Measurements from ENCODE around the gene KRTAP4-8. TPM values are rescaled to one million over a fixed set of nuclear protein-coding genes. Genes with fewer than 3 reads are reported as not detected.
"Not testable (repeated sequence)": the region's sequence is repeated elsewhere in the genome, so short reads cannot be mapped to it uniquely, and the experiment has no call there.

The KRTAP4-8 gene
- total and polyA plus RNA-seq, 2 donors = 0.02 TPM; not detected in 1

DNA sequence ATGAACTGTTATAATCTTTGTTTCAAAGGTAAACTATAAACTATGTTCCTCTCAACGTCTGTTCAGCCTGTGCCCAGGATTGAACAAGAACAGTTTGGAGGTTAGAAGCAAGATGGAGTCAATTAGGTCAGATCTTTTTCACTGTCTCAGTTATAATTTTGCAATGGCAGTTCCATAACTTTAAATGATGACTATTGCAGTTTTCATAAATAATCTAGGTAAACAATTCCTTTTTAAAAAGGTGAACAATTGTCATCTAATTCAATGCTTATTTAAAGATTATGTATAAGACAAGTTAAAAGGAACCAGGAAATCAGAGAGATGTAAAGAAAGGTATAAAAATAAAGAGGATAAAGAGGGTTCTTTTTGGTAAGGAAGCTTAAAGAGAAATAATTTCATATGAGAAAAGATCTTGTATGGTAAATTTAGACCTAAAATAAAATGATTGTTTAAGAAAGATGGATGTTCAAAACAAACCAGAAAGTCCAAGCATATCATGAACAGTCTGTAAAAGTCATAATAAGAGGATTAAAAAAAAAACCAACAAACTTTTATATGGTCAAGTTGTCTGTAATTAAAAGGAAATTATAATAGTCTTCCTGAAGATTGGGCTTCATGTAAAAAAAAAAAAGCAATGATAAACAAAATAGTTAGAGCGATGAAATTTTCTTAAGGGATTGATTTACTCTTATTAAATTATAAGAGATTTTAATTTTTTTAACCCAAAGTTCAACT is 13.4 kb upstream of the KRTAP4-8 start:
- Histone ChIP-seq H3K36me3 (ENCODE audit: control insufficient read depth in 2 of 2, insufficient read depth in 2 of 2, low read length in 1 of 2) (no peaks in the 10 kb centered on the region), H3K27ac (ENCODE audit: low read depth in 1 of 2, low read length in 1 of 2) (no peak overlapping the region), H3K4me1 (ENCODE audit: control insufficient read depth in 2 of 2, insufficient read depth in 2 of 2, low read length in 2 of 2) (no peaks in the 10 kb centered on the region), H3K9me3 (ENCODE audit: control insufficient read depth in 2 of 2, insufficient read depth in 1 of 2, low read length in 1 of 2) (no peaks in the 10 kb centered on the region), H3K27me3 (ENCODE audit: control insufficient read depth in 2 of 2, insufficient read depth in 1 of 2, low read length in 1 of 2) (no peaks in the 10 kb centered on the region), H3K4me3 (ENCODE audit: low read length in 2 of 2) (no peak overlapping the region)
- DNase-seq (ENCODE audit: low read depth in 6 of 9, low spot score in 9 of 9) = no peak
- 60% methylated on average over 2 of the region's 2 CpGs for WGBS

DNA sequence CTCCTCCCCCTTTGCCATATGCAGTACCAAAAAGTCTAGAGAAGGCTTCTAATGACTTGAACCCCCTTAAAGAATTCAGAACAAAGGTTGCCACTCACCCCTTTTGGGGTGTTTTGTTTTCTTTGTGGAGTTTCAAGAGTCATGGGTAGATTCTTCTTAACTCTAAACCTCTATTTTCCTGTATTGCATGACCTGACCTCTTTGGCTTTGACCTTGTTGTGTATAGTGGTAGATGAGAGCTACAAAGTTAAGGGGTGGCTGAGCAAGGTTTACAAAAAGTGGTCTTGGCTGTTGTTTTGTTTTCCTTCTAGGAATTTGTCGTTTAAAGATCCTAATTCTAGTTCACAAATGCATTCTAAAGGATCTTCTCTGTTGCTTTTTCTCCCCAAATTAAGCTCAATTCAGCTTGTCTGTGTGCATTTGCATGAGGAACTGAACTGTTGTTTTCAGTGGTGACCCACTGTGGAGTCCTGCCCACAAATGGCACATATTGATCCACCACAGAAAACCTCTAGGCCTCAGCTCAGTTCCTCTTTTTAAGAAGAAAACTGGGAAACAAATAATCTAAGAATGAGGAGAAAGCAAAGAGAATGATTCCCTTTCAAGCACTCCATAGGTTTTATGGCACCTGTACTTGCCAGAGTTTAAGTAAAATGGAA is 10.9 kb upstream of the KRTAP4-8 start:
- not testable (repeated sequence) for DNase-seq (ENCODE audit: low read depth in 6 of 9, low spot score in 9 of 9); H3K4me1 ChIP-seq (ENCODE audit: control insufficient read depth in 2 of 2, insufficient read depth in 2 of 2, low read length in 2 of 2); H3K36me3 ChIP-seq (ENCODE audit: control insufficient read depth in 2 of 2, insufficient read depth in 2 of 2, low read length in 1 of 2); H3K27me3 ChIP-seq (ENCODE audit: control insufficient read depth in 2 of 2, insufficient read depth in 1 of 2, low read length in 1 of 2); H3K9me3 ChIP-seq (ENCODE audit: control insufficient read depth in 2 of 2, insufficient read depth in 1 of 2, low read length in 1 of 2); H3K4me3 ChIP-seq (ENCODE audit: low read length in 2 of 2); H3K27ac ChIP-seq (ENCODE audit: low read depth in 1 of 2, low read length in 1 of 2)
- WGBS = 47% methylated on average over 1 of the region's 1 CpG

DNA sequence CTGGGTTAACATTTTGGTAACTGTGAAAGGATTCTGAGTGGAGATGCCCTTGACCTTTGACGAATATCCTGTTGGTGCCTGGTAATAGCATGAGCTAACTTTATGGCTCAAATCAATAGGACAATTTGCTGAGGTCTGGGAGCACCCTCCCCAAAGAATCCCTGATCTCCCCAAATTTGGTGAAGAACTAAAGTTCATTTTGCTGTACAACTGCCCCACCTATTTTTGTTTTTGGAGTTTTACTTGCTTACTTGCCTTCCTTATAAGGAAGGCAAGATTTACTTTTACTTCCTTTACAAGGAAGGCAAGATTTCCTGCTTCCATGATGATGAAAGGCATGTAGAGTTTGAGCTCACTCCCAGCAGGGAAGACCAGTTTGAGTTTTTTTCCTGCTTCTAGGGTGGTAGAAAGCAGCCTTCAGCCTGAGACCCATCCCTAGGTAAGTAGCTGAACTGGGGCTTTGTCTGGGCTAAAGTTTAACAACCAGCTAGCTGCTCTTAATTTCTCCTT is 10.1 kb upstream of the KRTAP4-8 start:
- 96% methylated on average over 1 of the region's 1 CpG for WGBS
- Histone ChIP-seq H3K9me3 (ENCODE audit: control insufficient read depth in 2 of 2, insufficient read depth in 1 of 2, low read length in 1 of 2) (no peaks in the 10 kb centered on the region), H3K27me3 (ENCODE audit: control insufficient read depth in 2 of 2, insufficient read depth in 1 of 2, low read length in 1 of 2) (no peaks in the 10 kb centered on the region), H3K4me1 (ENCODE audit: control insufficient read depth in 2 of 2, insufficient read depth in 2 of 2, low read length in 2 of 2) (no peaks in the 10 kb centered on the region), H3K4me3 (ENCODE audit: low read length in 2 of 2) (no peak overlapping the region), H3K27ac (ENCODE audit: low read depth in 1 of 2, low read length in 1 of 2) (no peak overlapping the region), H3K36me3 (ENCODE audit: control insufficient read depth in 2 of 2, insufficient read depth in 2 of 2, low read length in 1 of 2) (no peaks in the 10 kb centered on the region)
- no peak for DNase-seq (ENCODE audit: low read depth in 6 of 9, low spot score in 9 of 9)

DNA sequence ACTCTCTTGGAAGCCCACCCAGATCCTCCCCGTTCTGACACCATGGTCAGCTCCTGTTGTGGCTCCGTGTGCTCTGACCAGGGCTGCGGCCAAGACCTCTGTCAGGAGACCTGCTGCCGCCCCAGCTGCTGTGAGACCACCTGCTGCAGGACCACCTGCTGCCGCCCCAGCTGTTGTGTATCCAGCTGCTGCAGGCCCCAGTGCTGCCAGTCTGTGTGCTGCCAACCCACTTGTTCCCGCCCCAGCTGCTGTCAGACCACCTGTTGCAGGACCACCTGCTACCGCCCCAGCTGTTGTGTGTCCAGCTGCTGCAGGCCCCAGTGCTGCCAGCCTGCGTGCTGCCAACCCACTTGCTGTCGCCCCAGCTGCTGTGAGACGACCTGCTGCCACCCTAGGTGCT is 7.4 kb upstream of the KRTAP4-8 start, which contains the start of gene KRTAP4-9:
TSS of gene KRTAP4-9 (plus strand) at position 43 of the 400 bp plus-strand sequence. CDS start at position 43, 0 bp downstream.
- not testable (repeated sequence) for H3K4me3 ChIP-seq (ENCODE audit: low read length in 2 of 2); H3K36me3 ChIP-seq (ENCODE audit: control insufficient read depth in 2 of 2, insufficient read depth in 2 of 2, low read length in 1 of 2); DNase-seq (ENCODE audit: low read depth in 6 of 9, low spot score in 9 of 9); H3K27ac ChIP-seq (ENCODE audit: low read depth in 1 of 2, low read length in 1 of 2); H3K27me3 ChIP-seq (ENCODE audit: control insufficient read depth in 2 of 2, insufficient read depth in 1 of 2, low read length in 1 of 2); H3K9me3 ChIP-seq (ENCODE audit: control insufficient read depth in 2 of 2, insufficient read depth in 1 of 2, low read length in 1 of 2); H3K4me1 ChIP-seq (ENCODE audit: control insufficient read depth in 2 of 2, insufficient read depth in 2 of 2, low read length in 2 of 2)
- 91% methylated on average over 10 of the region's 10 CpGs for WGBS

DNA sequence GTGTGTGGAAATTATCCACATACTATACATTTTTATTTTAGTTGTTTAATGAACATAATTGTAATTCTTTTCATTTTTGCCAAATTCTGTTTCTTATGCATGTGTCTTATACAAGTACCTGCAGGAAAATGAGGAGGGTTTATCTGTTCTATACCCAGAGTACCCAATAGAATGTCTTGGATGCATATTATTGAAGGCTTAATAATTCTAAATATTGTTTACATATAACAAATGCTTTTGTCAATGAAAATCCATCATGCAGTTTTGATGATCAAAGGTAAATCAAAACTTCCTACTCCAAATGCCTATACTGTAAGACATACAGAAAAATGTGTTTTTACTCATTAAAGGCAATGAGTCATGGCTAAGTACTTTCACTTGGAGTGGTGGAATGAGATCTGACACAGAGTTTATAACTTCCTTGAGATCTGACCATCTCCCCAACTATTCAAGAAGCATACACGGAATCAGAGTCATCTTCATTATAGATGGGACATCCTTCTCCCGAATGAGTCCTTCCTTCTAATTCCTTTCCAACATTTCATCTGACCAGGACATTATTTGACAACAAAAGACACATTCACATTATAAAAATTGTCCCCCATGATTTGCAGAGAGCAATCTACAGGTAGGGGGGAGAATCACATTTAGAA is 6.6 kb upstream of the KRTAP4-8 start:
- DNase-seq (ENCODE audit: low read depth in 6 of 9, low spot score in 9 of 9); H3K27ac ChIP-seq (ENCODE audit: low read depth in 1 of 2, low read length in 1 of 2); H3K4me3 ChIP-seq (ENCODE audit: low read length in 2 of 2); H3K4me1 ChIP-seq (ENCODE audit: control insufficient read depth in 2 of 2, insufficient read depth in 2 of 2, low read length in 2 of 2); H3K36me3 ChIP-seq (ENCODE audit: control insufficient read depth in 2 of 2, insufficient read depth in 2 of 2, low read length in 1 of 2); H3K27me3 ChIP-seq (ENCODE audit: control insufficient read depth in 2 of 2, insufficient read depth in 1 of 2, low read length in 1 of 2); H3K9me3 ChIP-seq (ENCODE audit: control insufficient read depth in 2 of 2, insufficient read depth in 1 of 2, low read length in 1 of 2): not testable (repeated sequence)
- WGBS = 96% methylated on average over 2 of the region's 2 CpGs

DNA sequence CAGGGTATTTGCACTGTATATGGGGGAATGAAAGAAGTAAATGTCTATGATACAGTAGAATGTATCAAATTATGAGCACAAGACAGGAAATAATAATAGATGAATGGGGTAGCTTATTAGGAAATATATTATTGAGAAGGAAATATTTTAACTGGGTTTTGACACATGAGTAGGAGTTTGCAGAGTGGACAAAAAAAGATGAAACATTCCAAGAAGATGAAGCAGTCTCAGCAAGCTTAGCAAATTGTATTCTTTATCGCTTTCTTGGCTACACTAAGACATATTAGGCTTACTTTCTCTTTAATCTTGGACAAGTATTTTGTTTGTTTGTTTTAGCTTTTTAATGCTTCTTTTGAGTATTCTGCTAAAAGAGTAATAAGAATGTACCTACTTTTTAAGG is 6.0 kb upstream of the KRTAP4-8 start:
- H3K36me3 ChIP-seq (ENCODE audit: control insufficient read depth in 2 of 2, insufficient read depth in 2 of 2, low read length in 1 of 2) = no peaks in the 10 kb centered on the region
- H3K4me1 ChIP-seq (ENCODE audit: control insufficient read depth in 2 of 2, insufficient read depth in 2 of 2, low read length in 2 of 2) = no peaks in the 10 kb centered on the region
- DNase-seq (ENCODE audit: low read depth in 6 of 9, low spot score in 9 of 9) = no peak
- no peaks in the 10 kb centered on the region for H3K27me3 ChIP-seq (ENCODE audit: control insufficient read depth in 2 of 2, insufficient read depth in 1 of 2, low read length in 1 of 2)
- 98% methylated on average over 1 of the region's 1 CpG for WGBS
- no peak overlapping the region for H3K4me3 ChIP-seq (ENCODE audit: low read length in 2 of 2)
- H3K27ac ChIP-seq (ENCODE audit: low read depth in 1 of 2, low read length in 1 of 2) = no peak overlapping the region
- H3K9me3 ChIP-seq (ENCODE audit: control insufficient read depth in 2 of 2, insufficient read depth in 1 of 2, low read length in 1 of 2) = no peaks in the 10 kb centered on the region

DNA sequence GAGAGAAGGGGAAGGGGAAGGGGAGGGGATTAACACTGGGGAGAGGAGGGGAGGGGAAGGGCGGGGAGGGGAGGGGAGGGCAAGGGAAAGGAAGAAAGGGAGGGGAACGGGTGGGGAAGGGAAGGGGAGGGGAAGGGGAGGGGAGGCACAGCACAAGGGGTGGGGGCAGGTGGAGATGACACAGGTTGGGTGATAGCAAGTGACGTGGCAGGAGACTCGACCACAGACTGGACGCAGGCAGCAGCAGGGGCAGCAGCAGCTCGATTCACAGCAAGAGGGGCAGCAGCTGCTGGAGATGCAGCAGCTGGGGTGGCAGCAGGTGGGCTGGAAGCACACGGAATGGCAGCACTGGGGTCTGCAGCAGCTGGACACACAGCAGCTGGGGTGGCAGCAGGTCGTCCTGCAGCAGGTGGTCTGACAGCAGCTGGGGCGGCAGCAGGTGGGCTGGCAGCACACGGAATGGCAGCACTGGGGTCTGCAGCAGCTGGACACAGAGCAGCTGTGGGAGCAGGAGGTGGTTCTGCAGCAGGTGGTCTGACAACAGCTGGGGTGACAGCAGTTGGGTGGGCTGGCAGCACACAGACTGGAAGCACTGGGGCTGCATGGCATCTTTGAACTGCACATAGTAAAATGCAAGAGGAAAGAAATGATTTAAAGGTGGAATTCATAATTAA is 3.8 kb upstream of the KRTAP4-8 start, which contains the start of gene KRTAP4-16:
TSS of gene KRTAP4-16 (minus strand) at position 624 of the 674 bp plus-strand sequence. CDS start at position 624, 0 bp downstream.
- no peaks in the 10 kb centered on the region for H3K9me3 ChIP-seq (ENCODE audit: control insufficient read depth in 2 of 2, insufficient read depth in 1 of 2, low read length in 1 of 2)
- no peak within 1 kb of the TSS for H3K27ac ChIP-seq (ENCODE audit: low read depth in 1 of 2, low read length in 1 of 2)
- 74% methylated on average over 10 of the region's 10 CpGs for WGBS
- no peak within 1 kb of the TSS for H3K4me3 ChIP-seq (ENCODE audit: low read length in 2 of 2)
- no peaks in the 10 kb centered on the region for H3K4me1 ChIP-seq (ENCODE audit: control insufficient read depth in 2 of 2, insufficient read depth in 2 of 2, low read length in 2 of 2)
- H3K36me3 ChIP-seq (ENCODE audit: control insufficient read depth in 2 of 2, insufficient read depth in 2 of 2, low read length in 1 of 2) = no peaks in the 10 kb centered on the region
- no peak for DNase-seq (ENCODE audit: low read depth in 6 of 9, low spot score in 9 of 9)
- no peaks in the 10 kb centered on the region for H3K27me3 ChIP-seq (ENCODE audit: control insufficient read depth in 2 of 2, insufficient read depth in 1 of 2, low read length in 1 of 2)

DNA sequence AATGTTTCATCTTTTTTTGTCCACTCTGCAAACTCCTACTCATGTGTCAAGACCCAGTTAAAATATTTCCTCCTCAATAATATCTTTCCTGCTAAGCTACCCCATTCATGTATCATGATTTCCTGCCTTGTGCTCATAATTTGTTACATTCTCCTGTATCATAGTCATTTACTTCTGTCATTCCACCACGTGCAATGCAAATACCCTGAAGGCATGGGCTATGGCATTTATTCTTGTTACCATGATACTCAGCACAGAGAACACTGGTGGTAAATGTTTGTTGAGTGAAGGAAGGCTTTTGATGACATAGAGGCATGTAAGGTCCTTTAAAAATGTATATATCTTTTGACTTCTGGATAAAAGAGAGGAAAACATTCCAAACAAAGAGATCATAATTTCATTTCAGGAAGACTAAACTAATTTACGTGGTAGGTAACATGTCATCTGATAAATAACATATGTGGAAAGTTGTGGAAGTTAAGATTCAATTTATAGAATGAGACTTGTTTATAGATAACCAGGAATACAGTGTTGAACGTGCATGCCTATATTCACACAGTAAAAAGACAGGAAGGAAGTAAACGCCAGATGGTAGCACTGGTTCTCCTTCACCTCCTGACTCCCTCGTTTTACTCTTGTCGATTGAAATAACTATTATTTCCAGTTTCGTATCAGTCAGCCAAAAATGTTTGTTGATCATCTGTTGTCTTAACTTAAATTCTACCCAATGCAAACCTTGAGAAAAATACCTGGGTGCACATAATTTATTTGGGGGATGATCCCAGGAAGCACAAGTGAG is 1.9 kb upstream of the KRTAP4-8 start:
- not testable (repeated sequence) for H3K4me1 ChIP-seq (ENCODE audit: control insufficient read depth in 2 of 2, insufficient read depth in 2 of 2, low read length in 2 of 2)
- 24% methylated on average over 7 of the region's 7 CpGs for WGBS

More for the DNA sequence above, 1.9 kb upstream of the KRTAP4-8 start:
- H3K4me3 ChIP-seq (ENCODE audit: low read length in 2 of 2); H3K36me3 ChIP-seq (ENCODE audit: control insufficient read depth in 2 of 2, insufficient read depth in 2 of 2, low read length in 1 of 2); H3K27ac ChIP-seq (ENCODE audit: low read depth in 1 of 2, low read length in 1 of 2); H3K27me3 ChIP-seq (ENCODE audit: control insufficient read depth in 2 of 2, insufficient read depth in 1 of 2, low read length in 1 of 2); DNase-seq (ENCODE audit: low read depth in 6 of 9, low spot score in 9 of 9); H3K9me3 ChIP-seq (ENCODE audit: control insufficient read depth in 2 of 2, insufficient read depth in 1 of 2, low read length in 1 of 2): not testable (repeated sequence)
